GM13976 (cell line): Measurements from ENCODE around the gene ASTN2.

Source experiments
- DNase-seq: peaks from one replicate; pipeline ENCODE4 v3.0.0; 2012; ENCODE audit warnings: low spot score
- in situ Hi-C: fragments of 300-500 bp; cut with MboI; formaldehyde crosslinking; loops from one replicate; pipeline ENCODE4 v1.12.0; 2022; ENCODE audit warnings: low sequenced_read_pairs, mixed read lengths, inconsistent platforms; ENCODE audit not compliant: unreplicated experiment
- TF ChIP-seq, protein P1 (sequence below): IDR thresholded peaks from 2 replicates; pipeline ENCODE4 v1.5.1; 2012; ENCODE audit warnings: borderline replicate concordance, mild to moderate bottlenecking; ENCODE audit not compliant: insufficient read depth; ENCODE audit errors: extremely low read depth, missing control alignments, control extremely low read depth

ASTN2 gene

DNA sequence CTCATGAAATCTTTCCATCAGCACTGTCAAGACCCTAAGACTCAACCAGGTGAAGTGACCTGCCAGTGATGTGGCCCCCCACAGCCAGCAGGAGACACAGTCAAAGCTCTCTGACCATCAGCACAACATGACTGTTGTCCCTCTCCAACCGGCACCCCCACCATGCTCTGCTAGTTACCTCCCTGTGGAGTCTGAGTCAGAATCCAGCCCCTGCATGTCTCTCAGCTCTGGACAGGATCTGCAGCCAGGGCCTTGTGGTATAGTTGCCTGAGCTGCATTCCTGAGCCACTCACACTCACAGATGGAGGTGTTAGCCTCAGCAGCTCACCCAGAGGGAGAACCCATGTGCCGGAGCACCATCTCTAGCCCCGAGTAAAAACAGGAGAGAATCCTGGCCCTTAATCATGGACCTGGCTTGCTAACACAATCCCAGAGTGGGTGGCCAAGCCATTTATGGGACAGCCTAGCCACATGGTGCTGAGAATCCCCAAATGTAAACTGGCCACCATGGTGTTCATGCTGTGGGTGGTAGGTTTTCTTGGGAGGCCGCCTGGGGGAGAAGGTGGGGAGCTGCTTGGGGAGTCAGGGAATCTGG, 1023.5 kb downstream of the ASTN2 start:
- no peak for DNase-seq
- TF ChIP-seq, protein P1, sequence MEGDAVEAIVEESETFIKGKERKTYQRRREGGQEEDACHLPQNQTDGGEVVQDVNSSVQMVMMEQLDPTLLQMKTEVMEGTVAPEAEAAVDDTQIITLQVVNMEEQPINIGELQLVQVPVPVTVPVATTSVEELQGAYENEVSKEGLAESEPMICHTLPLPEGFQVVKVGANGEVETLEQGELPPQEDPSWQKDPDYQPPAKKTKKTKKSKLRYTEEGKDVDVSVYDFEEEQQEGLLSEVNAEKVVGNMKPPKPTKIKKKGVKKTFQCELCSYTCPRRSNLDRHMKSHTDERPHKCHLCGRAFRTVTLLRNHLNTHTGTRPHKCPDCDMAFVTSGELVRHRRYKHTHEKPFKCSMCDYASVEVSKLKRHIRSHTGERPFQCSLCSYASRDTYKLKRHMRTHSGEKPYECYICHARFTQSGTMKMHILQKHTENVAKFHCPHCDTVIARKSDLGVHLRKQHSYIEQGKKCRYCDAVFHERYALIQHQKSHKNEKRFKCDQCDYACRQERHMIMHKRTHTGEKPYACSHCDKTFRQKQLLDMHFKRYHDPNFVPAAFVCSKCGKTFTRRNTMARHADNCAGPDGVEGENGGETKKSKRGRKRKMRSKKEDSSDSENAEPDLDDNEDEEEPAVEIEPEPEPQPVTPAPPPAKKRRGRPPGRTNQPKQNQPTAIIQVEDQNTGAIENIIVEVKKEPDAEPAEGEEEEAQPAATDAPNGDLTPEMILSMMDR: no peak
- in situ Hi-C loops: no loop called here

DNA sequence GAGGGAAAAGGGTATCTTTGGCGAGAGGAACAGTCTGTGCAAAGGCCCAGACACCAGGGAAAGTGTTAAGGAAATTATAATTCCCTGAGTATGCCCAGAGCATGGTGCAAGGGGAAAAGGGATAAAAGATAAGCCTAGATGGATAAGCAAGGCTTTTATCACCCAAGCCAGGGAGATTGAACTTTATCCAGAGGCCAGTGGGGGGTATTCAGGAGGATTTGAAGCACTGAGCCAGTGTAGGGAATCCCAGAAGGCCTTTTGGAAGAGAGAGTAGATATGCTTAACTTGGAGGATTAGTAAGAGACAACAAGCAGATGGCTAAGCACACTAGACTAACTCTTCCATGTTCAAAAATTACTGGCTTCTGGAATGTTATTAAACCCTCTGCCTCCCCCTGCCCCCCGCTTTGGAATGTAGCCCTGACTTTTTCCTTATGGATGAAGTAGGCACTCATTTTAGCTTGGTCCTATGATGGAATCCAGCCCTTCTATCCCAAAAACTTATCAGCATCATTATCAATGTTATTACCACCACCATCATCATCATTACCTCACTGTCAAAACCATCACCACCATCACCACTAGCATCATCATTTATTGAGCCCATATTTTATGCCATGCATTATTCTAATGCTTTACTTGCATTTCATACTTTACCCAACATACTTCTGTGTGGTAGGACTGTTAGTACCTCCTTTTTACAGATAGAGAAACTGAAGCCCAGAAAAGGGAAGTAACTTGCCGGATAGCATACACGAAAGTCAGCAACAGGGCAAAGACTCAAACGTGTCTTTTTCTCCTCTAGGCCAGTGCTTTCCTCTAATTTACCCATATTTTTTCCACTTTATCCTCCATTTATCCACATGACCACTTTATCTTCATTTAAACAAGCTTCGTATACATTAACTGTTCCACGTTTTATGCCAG, 1024.3 kb downstream of the ASTN2 start:
- DNase-seq: peak; percentile 36
- in situ Hi-C loops: no loop called here
- TF ChIP-seq, protein P1: no peak

DNA sequence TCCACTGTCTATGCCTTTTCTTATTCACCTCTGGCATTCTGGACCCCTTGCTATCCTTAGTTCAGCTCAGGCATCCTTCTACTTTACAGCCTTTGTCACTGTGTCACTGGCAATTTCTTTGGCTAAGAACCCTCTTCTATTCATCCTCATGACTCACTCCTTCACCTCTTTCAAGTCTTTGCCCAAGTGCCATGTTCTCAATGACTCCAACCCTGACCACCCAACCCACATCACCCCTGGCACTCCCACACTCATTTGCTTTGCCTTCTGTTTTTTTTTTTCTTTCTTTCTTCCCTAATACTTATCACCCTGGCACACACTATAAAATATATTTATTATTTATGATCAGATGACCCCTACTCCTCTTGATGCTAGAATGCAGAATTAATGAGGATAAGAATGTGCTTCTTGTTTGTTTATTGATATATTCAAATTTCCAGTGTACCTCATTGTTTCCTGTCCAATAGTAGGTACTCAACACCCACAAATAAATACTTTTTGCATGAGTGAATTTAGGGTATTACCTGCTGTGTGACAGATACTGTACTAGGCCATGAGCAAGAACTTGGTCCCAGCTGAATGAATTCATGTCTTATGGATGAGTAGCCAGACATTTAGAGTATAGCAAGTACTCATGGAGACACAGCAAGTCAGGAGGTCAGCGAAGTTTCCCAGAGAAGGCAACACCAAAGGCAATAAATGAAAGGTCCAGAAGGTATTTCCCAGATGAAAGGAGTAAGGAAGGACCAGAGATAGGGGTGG, 1025.1 kb downstream of the ASTN2 start:
- DNase-seq: no peak
- in situ Hi-C loops: no loop called here
- TF ChIP-seq, protein P1: no peak

DNA sequence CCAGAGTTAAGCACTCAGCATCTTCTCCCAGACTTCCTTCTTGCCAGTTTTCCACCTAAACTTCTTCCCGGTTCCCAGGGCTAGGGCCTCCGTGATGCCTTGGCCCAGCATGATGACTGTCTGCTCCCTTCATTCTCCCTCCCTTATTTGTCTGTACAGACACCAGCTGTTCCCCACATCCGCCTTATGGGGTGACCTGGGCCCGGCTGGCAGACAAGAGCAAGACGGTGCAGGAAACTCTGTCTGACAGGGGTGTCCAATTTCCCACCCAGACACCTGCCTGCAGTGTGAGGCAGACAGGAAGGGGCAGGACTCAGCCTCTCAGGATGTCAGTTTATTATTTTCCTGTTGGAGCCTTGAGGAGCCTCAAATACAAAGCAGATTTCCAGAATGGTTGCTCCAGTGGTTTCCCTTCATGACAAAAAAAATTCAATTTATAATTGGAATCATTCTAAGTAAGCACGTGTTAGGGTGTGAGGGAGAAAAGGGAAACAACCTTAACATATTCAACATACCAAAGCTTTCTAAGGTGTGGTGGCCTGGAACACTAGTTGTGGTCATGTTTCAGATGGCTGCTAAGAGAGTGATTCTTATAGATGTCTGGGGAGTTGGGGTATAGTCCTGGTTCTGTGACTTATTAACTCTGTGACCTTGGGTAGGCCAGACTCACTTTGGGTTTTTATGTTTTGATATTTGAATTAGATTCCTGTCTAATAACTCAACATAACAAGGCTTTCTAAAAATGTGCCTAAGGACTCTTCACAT, 1026.7 kb downstream of the ASTN2 start:
- in situ Hi-C loops: no loop called here
- no peak for DNase-seq
- TF ChIP-seq, protein P1: no peak

DNA sequence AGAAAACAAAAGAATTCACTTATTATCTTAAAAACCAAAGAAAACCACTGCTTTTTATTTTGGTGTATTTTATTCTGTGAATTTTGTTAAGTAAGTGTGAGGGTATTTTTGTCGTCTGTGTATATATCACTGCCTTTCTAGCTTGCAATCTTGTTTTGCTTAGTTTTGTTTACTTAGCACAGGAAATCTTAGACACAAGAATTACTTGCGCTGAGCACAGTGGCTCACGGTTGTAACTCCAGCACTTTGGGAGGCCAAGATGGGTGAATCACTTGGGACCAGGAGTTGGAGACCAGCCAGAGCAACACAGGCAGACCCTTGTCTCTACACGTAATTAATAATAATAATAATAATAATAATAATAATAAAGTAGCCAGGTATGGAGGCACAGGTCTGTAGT, 1030.9 kb downstream of the ASTN2 start:
- in situ Hi-C loops: no loop called here
- TF ChIP-seq, protein P1: no peak
- no peak for DNase-seq

DNA sequence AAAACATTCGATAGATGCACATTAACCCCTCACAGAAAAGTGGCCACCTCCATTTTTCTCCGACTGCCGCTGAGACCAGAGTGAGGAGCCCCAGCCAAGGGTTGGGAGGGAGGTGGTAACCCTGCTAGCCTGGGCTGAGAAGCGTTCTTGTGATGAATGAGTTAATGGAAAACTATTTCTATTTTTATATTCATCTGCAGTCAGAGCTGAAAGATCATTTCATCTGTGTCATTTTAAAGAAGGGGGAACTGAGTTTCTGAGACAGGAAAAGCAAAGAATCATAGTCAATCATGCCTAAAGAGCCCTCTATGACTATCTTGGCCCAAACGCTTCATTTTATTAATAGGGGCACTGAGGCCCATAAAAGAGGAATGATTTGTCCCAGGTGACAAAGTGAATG, 1031.7 kb downstream of the ASTN2 start:
- TF ChIP-seq, protein P1: no peak
- in situ Hi-C loops: no loop called here
- no peak for DNase-seq
